Esophagus squamous epithelium (tissue), 4 donors: ENCODE data around the gene ARHGAP25.

ENCODE experiments used
- CTCF ChIP-seq, 6 experiments: fragments of 450-650 bp in 4 of 6; fragments of 200-600 bp in 2 of 6; sonication (generic) in 2 of 6; IDR thresholded peaks; one replicate each; pipeline ENCODE4 v1.5.1; 2016 to 2019; ENCODE audit warnings: antibody characterized with exemption in 6 of 6, mild to moderate bottlenecking in 4 of 6, moderate library complexity in 4 of 6
- POLR2A ChIP-seq, 4 donors: fragments of 450-650 bp; IDR thresholded peaks; one replicate each; pipeline ENCODE4 v1.6.1; 2017; ENCODE audit warnings: antibody characterized with exemption in 4 of 4, mild to moderate bottlenecking in 4 of 4, moderate library complexity in 3 of 4

- TF ChIP-seq POLR2A (IDR thresholded peaks at IDR 0.05) (no peak), CTCF (IDR thresholded peaks at IDR 0.05) (peak in 1 of 6 experiments; percentile 10)
These were observed 11.9 kb upstream of the ARHGAP25 start for GRCh38 chr2:68722712-68723111.
